ENCODE results near the gene UBE2D2.

GRCh38 chr5:139524940-139525585 lies 36.1 kb upstream of the UBE2D2 start:
- TF ChIP-seq CTCF (IDR thresholded peaks at IDR 0.05) = no peak
- no peak for TF ChIP-seq POLR2A (IDR thresholded peaks at IDR 0.05)

Measured in ovary (tissue), 3 donors.